Mucosa of descending colon (tissue), 3 donors: Measurements from ENCODE around the gene CD99L2. TPM values are rescaled to one million over a fixed set of nuclear protein-coding genes. Genes with fewer than 3 reads are reported as not detected.

Experiments
- ATAC-seq: fragments of 200-7000 bp; cut with Tn5 transposase; one replicate; pipeline ENCODE4 v1.9.1; 2020; ENCODE audit warnings: mild to moderate bottlenecking, moderate library complexity
- DNase-seq, 3 donors: peaks; one replicate each; pipeline ENCODE4 v3.0.0-alpha.2; 2020
- H3K36me3 ChIP-seq: fragments of 200-600 bp; one replicate; pipeline ENCODE4 v1.8.0; 2021; ENCODE audit warnings: low read depth, mild to moderate bottlenecking
- H3K4me1 ChIP-seq: fragments of 200-600 bp; one replicate; pipeline ENCODE4 v1.8.0; 2021; ENCODE audit warnings: low read depth, mild to moderate bottlenecking
- H3K4me3 ChIP-seq: fragments of 200-600 bp; one replicate; pipeline ENCODE4 v1.8.0; 2021; ENCODE audit warnings: mild to moderate bottlenecking
- H3K9me3 ChIP-seq: fragments of 200-600 bp; one replicate; pipeline ENCODE4 v1.8.0; 2021; ENCODE audit warnings: mild to moderate bottlenecking
- CTCF ChIP-seq: fragments of 200-600 bp; IDR thresholded peaks from one replicate; pipeline ENCODE4 v1.8.0; 2022; ENCODE audit warnings: antibody characterized with exemption, mild to moderate bottlenecking
- intact Hi-C, 2 donors: fragments of 100-400 bp; cut with DNase I in 1 of 2; cut with micrococcal nuclease in 1 of 2; formaldehyde crosslinking; loops; one replicate each; pipeline versions ENCODE4 v1.11.0 to v1.11.1; 2022; cut with DNase I, micrococcal nuclease
- total RNA-seq, 3 donors: library from RNA; stranded (reverse); fragmentation: NEBNext Ultra II Directional in 2 of 3; extraction: Animal tissue kit (Norgen Biotek cat#: 25700) in 2 of 3; gene quantifications; one replicate each; pipeline versions ENCODE4 v1.2.1 to v1.2.4, GENCODE V29; 2021 to 2023
- donor health status: DM: no; HTN: no; CAD: no; lungs with moderate emphysema.
- donor health status: DM: no; HTN: no; CAD: no.
- donor health status: DM: no; HTN: yes; CAD: no.

Gene CD99L2
- total RNA-seq, 3 donors from 2014 or later: 12.3 to 48.0 (median 15.6) TPM

GRCh38 chrX:150761819-150762216 lies 136.7 kb downstream of the CD99L2 start:
- no peak for ATAC-seq
- no peak for TF ChIP-seq CTCF
- intact Hi-C loops: no loop called here
- DNase-seq: no peak
- Histone ChIP-seq H3K36me3 (no peaks in the 10 kb centered on the region), H3K4me1 (no peaks in the 10 kb centered on the region), H3K9me3 (no peaks in the 10 kb centered on the region), H3K4me3 (no peak overlapping the region)

GRCh38 chrX:150761176-150761818 lies 137.2 kb downstream of the CD99L2 start:
- Histone ChIP-seq H3K4me1 (no peaks in the 10 kb centered on the region), H3K4me3 (no peak overlapping the region), H3K9me3 (no peaks in the 10 kb centered on the region), H3K36me3 (no peaks in the 10 kb centered on the region)
- ATAC-seq (no peak), DNase-seq (no peak)
- intact Hi-C loops: no loop called here
- TF ChIP-seq CTCF: no peak

- intact Hi-C loops: no loop called here
- H3K9me3 ChIP-seq: no peaks in the 10 kb centered on the region
- H3K4me1 ChIP-seq: no peaks in the 10 kb centered on the region
- H3K36me3 ChIP-seq: no peaks in the 10 kb centered on the region
- no peak for TF ChIP-seq CTCF
- DNase-seq (no peak), ATAC-seq (no peak)
- no peak overlapping the region for H3K4me3 ChIP-seq
Observed at GRCh38 chrX:150759568-150760416, 138.7 kb downstream of the CD99L2 start.

GRCh38 chrX:150757371-150757770 lies 141.1 kb downstream of the CD99L2 start:
- Histone ChIP-seq H3K4me3 (no peak overlapping the region), H3K36me3 (no peaks in the 10 kb centered on the region), H3K9me3 (no peaks in the 10 kb centered on the region), H3K4me1 (no peaks in the 10 kb centered on the region)
- DNase-seq: no peak
- ATAC-seq: no peak
- no peak for TF ChIP-seq CTCF
- intact Hi-C loops: no loop called here

- intact Hi-C loops: no loop called here
- Histone ChIP-seq H3K36me3 (no peaks in the 10 kb centered on the region), H3K9me3 (no peaks in the 10 kb centered on the region), H3K4me3 (no peak overlapping the region), H3K4me1 (no peaks in the 10 kb centered on the region)
- TF ChIP-seq CTCF: no peak
- ATAC-seq (no peak), DNase-seq (no peak)
Observed at GRCh38 chrX:150753968-150754367, 144.5 kb downstream of the CD99L2 start.
